ENCODE results near the gene LTB4R2. TPM values are rescaled to one million over a fixed set of nuclear protein-coding genes. Genes with fewer than 3 reads are reported as not detected.
A peak's percentile ranks its signal among the peaks of the same experiment; 100 is the strongest.
"Not testable (repeated sequence)": the region's sequence is repeated elsewhere in the genome, so short reads cannot be mapped to it uniquely, and the experiment has no call there.

Gene LTB4R2
- total and polyA plus RNA-seq, 4 donors, result 1.4 to 3.6 (median 2.9) TPM

DNA sequence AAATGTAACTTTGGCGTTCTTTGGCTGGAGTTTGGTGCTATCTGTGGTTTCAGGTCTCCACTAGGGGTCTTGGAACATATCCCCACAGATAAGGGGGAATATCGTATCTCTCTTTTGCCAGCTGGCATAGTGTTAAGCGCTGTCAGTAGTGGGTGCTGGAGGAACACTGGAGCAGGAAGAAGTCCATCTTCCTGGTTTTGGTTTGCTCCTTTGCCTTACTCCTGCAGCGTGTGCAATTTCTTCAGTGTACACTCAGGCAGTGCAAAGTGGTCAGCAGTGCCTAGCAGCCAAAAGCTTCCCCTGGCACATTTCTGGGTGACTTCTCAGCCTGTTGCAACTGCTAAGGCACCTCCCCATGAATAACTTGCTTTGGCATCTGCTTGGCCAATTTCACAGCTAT, 41.6 kb downstream of the LTB4R2 start:
- H3K36me3 ChIP-seq (ENCODE audit: control insufficient read depth, insufficient read depth, low read length), result no peaks in the 10 kb centered on the region
- no peaks in the 10 kb centered on the region for H3K9me3 ChIP-seq (ENCODE audit: control insufficient read depth, insufficient read depth, low read length)
- H3K4me3 ChIP-seq (ENCODE audit: low read depth, low read length), result no peak overlapping the region
- no peaks in the 10 kb centered on the region for H3K4me1 ChIP-seq (ENCODE audit: control insufficient read depth, insufficient read depth, low read length)
- H3K27ac ChIP-seq (ENCODE audit: low read depth, low read length), result no peak overlapping the region
- peak in 1 of 6 donors; percentile 50 for DNase-seq (ENCODE audit: low read depth in 4 of 6, low spot score in 6 of 6)
- H3K27me3 ChIP-seq (ENCODE audit: control insufficient read depth, insufficient read depth, low read length), result peaks cover 28% of the 10 kb centered on the region
- 21% methylated on average over 4 of the region's 4 CpGs for WGBS (ENCODE audit: insufficient coverage)

DNA sequence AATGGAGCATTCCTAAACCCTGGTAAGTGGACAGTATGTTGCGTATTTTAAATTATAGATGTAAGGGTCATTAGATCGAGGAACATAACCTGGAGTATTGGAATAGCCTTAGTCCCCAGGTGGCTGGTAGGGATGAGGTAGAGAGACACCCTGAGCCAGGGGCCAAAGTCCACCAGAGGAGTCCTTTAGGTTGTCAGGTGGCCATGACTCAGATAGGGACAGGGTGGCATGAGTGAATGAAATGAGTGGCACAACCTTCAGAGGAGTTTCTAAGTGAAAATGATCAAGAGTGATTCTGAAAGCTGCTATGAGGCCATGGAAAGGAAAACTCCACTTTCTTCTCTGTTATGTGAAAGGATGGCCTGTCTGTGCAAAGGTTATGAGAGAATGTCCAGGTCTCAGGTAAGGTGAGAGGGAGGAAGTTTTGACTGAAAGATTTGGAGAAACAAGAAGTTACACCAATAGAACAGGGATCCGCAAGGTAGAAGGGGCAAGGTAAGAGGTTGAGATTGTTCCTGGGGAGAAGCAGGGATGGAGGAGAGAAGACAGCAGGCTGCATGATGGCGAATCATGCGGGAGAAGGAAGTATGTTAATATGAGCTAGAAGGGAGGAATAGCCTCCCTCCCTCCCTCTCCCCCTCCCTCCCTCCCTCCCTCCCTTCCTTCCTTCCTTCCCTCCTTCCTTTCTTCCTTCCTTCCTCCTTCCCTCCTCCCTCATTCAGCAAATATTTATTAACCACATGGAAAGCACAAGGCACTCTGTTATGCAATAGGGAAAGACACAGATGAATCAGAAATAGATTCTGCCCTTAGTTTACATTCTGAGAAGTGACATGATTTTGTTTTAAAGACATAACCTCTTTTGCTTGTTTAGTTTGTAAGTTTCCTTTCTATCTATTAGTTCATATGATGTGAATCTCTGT, 43.9 kb downstream of the LTB4R2 start:
- WGBS (ENCODE audit: insufficient coverage), result 98% methylated on average over 3 of the region's 5 CpGs
- H3K4me3 ChIP-seq (ENCODE audit: low read depth, low read length), result no peak overlapping the region
- H3K4me1 ChIP-seq (ENCODE audit: control insufficient read depth, insufficient read depth, low read length), result no peaks in the 10 kb centered on the region
- H3K36me3 ChIP-seq (ENCODE audit: control insufficient read depth, insufficient read depth, low read length), result no peaks in the 10 kb centered on the region
- H3K27ac ChIP-seq (ENCODE audit: low read depth, low read length), result no peak overlapping the region
- DNase-seq (ENCODE audit: low read depth in 4 of 6, low spot score in 6 of 6), result no peak
- no peaks in the 10 kb centered on the region for H3K9me3 ChIP-seq (ENCODE audit: control insufficient read depth, insufficient read depth, low read length)
- H3K27me3 ChIP-seq (ENCODE audit: control insufficient read depth, insufficient read depth, low read length), result peaks cover 22% of the 10 kb centered on the region

DNA sequence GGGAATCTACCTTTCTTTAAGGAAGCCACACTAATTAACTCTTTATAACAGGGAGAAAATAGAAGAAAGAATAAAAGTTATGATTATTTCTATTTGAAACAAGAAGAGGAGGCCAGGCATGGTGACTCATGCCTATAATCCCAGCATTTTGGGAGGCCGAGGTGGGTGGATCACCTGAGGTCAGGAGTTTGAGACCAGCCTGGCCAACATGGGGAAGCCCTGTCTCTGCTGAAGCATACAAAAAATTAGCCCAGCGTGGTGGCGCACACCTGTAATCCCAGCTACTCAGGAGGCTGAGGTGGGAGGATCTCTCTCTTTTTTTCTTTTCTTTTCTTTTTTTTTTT, 44.5 kb downstream of the LTB4R2 start:
- H3K27ac ChIP-seq (ENCODE audit: low read depth, low read length); DNase-seq (ENCODE audit: low read depth in 4 of 6, low spot score in 6 of 6); H3K9me3 ChIP-seq (ENCODE audit: control insufficient read depth, insufficient read depth, low read length); H3K36me3 ChIP-seq (ENCODE audit: control insufficient read depth, insufficient read depth, low read length); H3K4me1 ChIP-seq (ENCODE audit: control insufficient read depth, insufficient read depth, low read length); H3K4me3 ChIP-seq (ENCODE audit: low read depth, low read length): not testable (repeated sequence)
- H3K27me3 ChIP-seq (ENCODE audit: control insufficient read depth, insufficient read depth, low read length), result peaks cover 22% of the 10 kb centered on the region
- WGBS (ENCODE audit: insufficient coverage), result 80% methylated on average over 1 of the region's 3 CpGs

GRCh38 chr14:24355009-24355408, 45.1 kb downstream of the LTB4R2 start:
- H3K9me3 ChIP-seq (ENCODE audit: control insufficient read depth, insufficient read depth, low read length), result no peaks in the 10 kb centered on the region
- H3K4me1 ChIP-seq (ENCODE audit: control insufficient read depth, insufficient read depth, low read length), result no peaks in the 10 kb centered on the region
- no peak overlapping the region for H3K4me3 ChIP-seq (ENCODE audit: low read depth, low read length)
- H3K36me3 ChIP-seq (ENCODE audit: control insufficient read depth, insufficient read depth, low read length), result no peaks in the 10 kb centered on the region
- DNase-seq (ENCODE audit: low read depth in 4 of 6, low spot score in 6 of 6), result no peak
- WGBS (ENCODE audit: insufficient coverage), result 92% methylated on average over 2 of the region's 7 CpGs
- no peak overlapping the region for H3K27ac ChIP-seq (ENCODE audit: low read depth, low read length)
- H3K27me3 ChIP-seq (ENCODE audit: control insufficient read depth, insufficient read depth, low read length), result peaks cover 21% of the 10 kb centered on the region

- no peaks in the 10 kb centered on the region for H3K9me3 ChIP-seq (ENCODE audit: control insufficient read depth, insufficient read depth, low read length)
- H3K4me1 ChIP-seq (ENCODE audit: control insufficient read depth, insufficient read depth, low read length), result no peaks in the 10 kb centered on the region
- no peak overlapping the region for H3K27ac ChIP-seq (ENCODE audit: low read depth, low read length)
- H3K27me3 ChIP-seq (ENCODE audit: control insufficient read depth, insufficient read depth, low read length), result peaks cover 18% of the 10 kb centered on the region
- 81% methylated on average over 2 of the region's 4 CpGs for WGBS (ENCODE audit: insufficient coverage)
- no peak for DNase-seq (ENCODE audit: low read depth in 4 of 6, low spot score in 6 of 6)
- no peaks in the 10 kb centered on the region for H3K36me3 ChIP-seq (ENCODE audit: control insufficient read depth, insufficient read depth, low read length)
- no peak overlapping the region for H3K4me3 ChIP-seq (ENCODE audit: low read depth, low read length)
Measured at GRCh38 chr14:24356208-24356607, 46.3 kb downstream of the LTB4R2 start.

- no peaks in the 10 kb centered on the region for H3K9me3 ChIP-seq (ENCODE audit: control insufficient read depth, insufficient read depth, low read length)
- no peaks in the 10 kb centered on the region for H3K4me1 ChIP-seq (ENCODE audit: control insufficient read depth, insufficient read depth, low read length)
- DNase-seq (ENCODE audit: low read depth in 4 of 6, low spot score in 6 of 6), result no peak
- 100% methylated on average over 2 of the region's 3 CpGs for WGBS (ENCODE audit: insufficient coverage)
- H3K36me3 ChIP-seq (ENCODE audit: control insufficient read depth, insufficient read depth, low read length), result no peaks in the 10 kb centered on the region
- H3K27ac ChIP-seq (ENCODE audit: low read depth, low read length), result no peak overlapping the region
- H3K4me3 ChIP-seq (ENCODE audit: low read depth, low read length), result no peak overlapping the region
- peaks cover 3% of the 10 kb centered on the region for H3K27me3 ChIP-seq (ENCODE audit: control insufficient read depth, insufficient read depth, low read length)
Measured at GRCh38 chr14:24360281-24360680, 50.3 kb downstream of the LTB4R2 start.

DNA sequence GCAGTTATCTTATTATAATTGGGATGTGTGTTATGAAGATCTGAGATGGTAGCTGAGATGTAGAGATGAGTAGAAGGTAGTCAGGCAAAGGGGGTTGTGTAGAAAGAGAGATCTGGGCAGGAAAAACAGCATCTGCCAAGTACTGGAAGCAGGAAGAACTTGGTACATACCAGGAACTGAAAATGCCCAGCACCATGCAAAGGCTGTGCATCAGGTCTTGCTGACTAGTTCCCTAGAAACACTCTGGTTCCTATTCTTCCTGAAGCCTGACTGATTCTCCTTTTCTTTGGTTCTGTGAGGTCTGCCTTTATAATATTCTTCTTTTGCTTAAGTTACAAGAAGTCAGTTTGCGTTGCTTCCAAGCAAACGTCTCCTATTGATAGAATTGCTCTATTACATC, 51.4 kb downstream of the LTB4R2 start:
- Histone ChIP-seq H3K4me3 (ENCODE audit: low read depth, low read length) (no peak overlapping the region), H3K27ac (ENCODE audit: low read depth, low read length) (no peak overlapping the region), H3K4me1 (ENCODE audit: control insufficient read depth, insufficient read depth, low read length) (peaks cover 9% of the 10 kb centered on the region), H3K9me3 (ENCODE audit: control insufficient read depth, insufficient read depth, low read length) (no peaks in the 10 kb centered on the region), H3K36me3 (ENCODE audit: control insufficient read depth, insufficient read depth, low read length) (no peaks in the 10 kb centered on the region), H3K27me3 (ENCODE audit: control insufficient read depth, insufficient read depth, low read length) (peaks cover 3% of the 10 kb centered on the region)
- WGBS (ENCODE audit: insufficient coverage), result no CpG with 5 or more reads among the region's 2 CpGs
- DNase-seq (ENCODE audit: low read depth in 4 of 6, low spot score in 6 of 6), result no peak

Small RNAs within 50 kb of the gene (small RNA-seq; reads per million reads assigned to genes)
- gene RF00026 (ENCODE audit: low replicate concordance), result not detected

Other genes starting within 250 kb of the LTB4R2 start
Only the 30 nearest of the 33 such genes appear.
- 10 to 100 TPM; 62.1 to 66.9 TPM for gene DCAF11, start 195.4 kb upstream of the LTB4R2 start, total RNA-seq
- gene DCAF11, start 195.4 kb upstream of the LTB4R2 start, polyA plus RNA-seq (ENCODE audit: insufficient read length in 2 of 2), result 10 to 100 TPM; 59.5 to 64.1 TPM
- 1 to 10 TPM; 1.8 to 2.4 TPM for gene NRL, start 195.2 kb upstream of the LTB4R2 start, total RNA-seq
- gene NRL, start 195.2 kb upstream of the LTB4R2 start, polyA plus RNA-seq (ENCODE audit: insufficient read length in 2 of 2), result 1 to 10 TPM; 3.5 to 4.8 TPM
- gene FITM1, start 179.5 kb upstream of the LTB4R2 start, total RNA-seq, result under 1 TPM in 1 of 2 donors, not detected in 1; 0.77 TPM
- gene FITM1, start 179.5 kb upstream of the LTB4R2 start, polyA plus RNA-seq (ENCODE audit: insufficient read length in 2 of 2), result 1 to 10 TPM; 1.1 to 1.2 TPM
- gene PSME1, start 173.9 kb upstream of the LTB4R2 start, total RNA-seq, result 100 to 1,000 TPM in 1 of 2 donors, 10 to 100 TPM in 1; 49.0 to 134 TPM
- 100 to 1,000 TPM in 1 of 2 donors, 10 to 100 TPM in 1; 96.2 to 103 TPM for gene PSME1, start 173.9 kb upstream of the LTB4R2 start, polyA plus RNA-seq (ENCODE audit: insufficient read length in 2 of 2)
- gene EMC9, start 168.5 kb upstream of the LTB4R2 start, total RNA-seq, result 10 to 100 TPM; 11.0 to 20.1 TPM
- gene EMC9, start 168.5 kb upstream of the LTB4R2 start, polyA plus RNA-seq (ENCODE audit: insufficient read length in 2 of 2), result 10 to 100 TPM; 31.2 to 37.2 TPM
- gene PSME2, start 163.5 kb upstream of the LTB4R2 start, total RNA-seq, result 100 to 1,000 TPM in 1 of 2 donors, 10 to 100 TPM in 1; 59.4 to 136 TPM
- 100 to 1,000 TPM; 112 to 115 TPM for gene PSME2, start 163.5 kb upstream of the LTB4R2 start, polyA plus RNA-seq (ENCODE audit: insufficient read length in 2 of 2)
- gene RNF31, start 162.6 kb upstream of the LTB4R2 start, total RNA-seq, result 10 to 100 TPM; 17.8 to 47.3 TPM
- gene RNF31, start 162.6 kb upstream of the LTB4R2 start, polyA plus RNA-seq (ENCODE audit: insufficient read length in 2 of 2), result 10 to 100 TPM; 50.2 to 56.8 TPM
- gene IRF9, start 148.9 kb upstream of the LTB4R2 start, total RNA-seq, result 10 to 100 TPM; 50.0 to 81.4 TPM
- 10 to 100 TPM; 68.6 to 74.0 TPM for gene IRF9, start 148.9 kb upstream of the LTB4R2 start, polyA plus RNA-seq (ENCODE audit: insufficient read length in 2 of 2)
- gene REC8, start 138.1 kb upstream of the LTB4R2 start, total RNA-seq, result 10 to 100 TPM; 18.7 to 21.8 TPM
- gene REC8, start 138.1 kb upstream of the LTB4R2 start, polyA plus RNA-seq (ENCODE audit: insufficient read length in 2 of 2), result 100 to 1,000 TPM in 1 of 2 donors, 10 to 100 TPM in 1; 95.9 to 129 TPM
- 10 to 100 TPM in 1 of 2 donors, 1 to 10 TPM in 1; 9.2 to 28.2 TPM for gene IPO4, start 121.3 kb upstream of the LTB4R2 start, total RNA-seq
- gene IPO4, start 121.3 kb upstream of the LTB4R2 start, polyA plus RNA-seq (ENCODE audit: insufficient read length in 2 of 2), result 10 to 100 TPM; 19.4 to 22.7 TPM
- gene TM9SF1, start 114.7 kb upstream of the LTB4R2 start, total RNA-seq, result 10 to 100 TPM; 36.6 to 62.9 TPM
- 10 to 100 TPM; 30.7 to 36.8 TPM for gene TM9SF1, start 114.7 kb upstream of the LTB4R2 start, polyA plus RNA-seq (ENCODE audit: insufficient read length in 2 of 2)
- gene TSSK4, start 104.4 kb upstream of the LTB4R2 start, total RNA-seq, result not detected
- 10 to 100 TPM in 1 of 2 donors, 1 to 10 TPM in 1; 7.4 to 15.2 TPM for gene TSSK4, start 104.4 kb upstream of the LTB4R2 start, polyA plus RNA-seq (ENCODE audit: insufficient read length in 2 of 2)
- gene CHMP4A, start 96.7 kb upstream of the LTB4R2 start, total RNA-seq, result 10 to 100 TPM; 23.2 to 44.2 TPM
- gene CHMP4A, start 96.7 kb upstream of the LTB4R2 start, polyA plus RNA-seq (ENCODE audit: insufficient read length in 2 of 2), result 10 to 100 TPM; 48.9 to 62.9 TPM
- gene MDP1, start 94.1 kb upstream of the LTB4R2 start, total RNA-seq, result 10 to 100 TPM; 22.1 to 46.2 TPM
- gene MDP1, start 94.1 kb upstream of the LTB4R2 start, polyA plus RNA-seq (ENCODE audit: insufficient read length in 2 of 2), result 10 to 100 TPM; 19.5 to 21.3 TPM
- 100 to 1,000 TPM in 1 of 2 donors, 10 to 100 TPM in 1; 79.6 to 278 TPM for gene NEDD8, start 77.8 kb upstream of the LTB4R2 start, total RNA-seq
- gene NEDD8, start 77.8 kb upstream of the LTB4R2 start, polyA plus RNA-seq (ENCODE audit: insufficient read length in 2 of 2), result 100 to 1,000 TPM; 229 to 250 TPM
- 10 to 100 TPM; 57.5 to 77.4 TPM for gene GMPR2, start 77.2 kb upstream of the LTB4R2 start, total RNA-seq
- 10 to 100 TPM; 84.0 to 96.9 TPM for gene GMPR2, start 77.2 kb upstream of the LTB4R2 start, polyA plus RNA-seq (ENCODE audit: insufficient read length in 2 of 2)
- gene TINF2, start 67.5 kb upstream of the LTB4R2 start, total RNA-seq, result 10 to 100 TPM; 41.9 to 64.1 TPM
- gene TINF2, start 67.5 kb upstream of the LTB4R2 start, polyA plus RNA-seq (ENCODE audit: insufficient read length in 2 of 2), result 10 to 100 TPM; 51.8 to 59.1 TPM
- 1 to 10 TPM in 1 of 2 donors, under 1 TPM in 1; 0.99 to 6.2 TPM for gene TGM1, start 47.0 kb upstream of the LTB4R2 start, total RNA-seq
- 1 to 10 TPM; 4.9 to 6.1 TPM for gene TGM1, start 47.0 kb upstream of the LTB4R2 start, polyA plus RNA-seq (ENCODE audit: insufficient read length in 2 of 2)
- gene RABGGTA, start 38.5 kb upstream of the LTB4R2 start, total RNA-seq, result 10 to 100 TPM; 23.1 to 23.5 TPM
- 10 to 100 TPM; 31.8 to 42.9 TPM for gene RABGGTA, start 38.5 kb upstream of the LTB4R2 start, polyA plus RNA-seq (ENCODE audit: insufficient read length in 2 of 2)
- gene DHRS1, start 10.4 kb upstream of the LTB4R2 start, total RNA-seq, result 10 to 100 TPM; 12.6 to 20.2 TPM
- gene DHRS1, start 10.4 kb upstream of the LTB4R2 start, polyA plus RNA-seq (ENCODE audit: insufficient read length in 2 of 2), result 10 to 100 TPM; 31.1 to 47.5 TPM
- 10 to 100 TPM; 18.7 to 21.5 TPM for gene NOP9, start 10.3 kb upstream of the LTB4R2 start, total RNA-seq
- 10 to 100 TPM; 25.7 to 27.7 TPM for gene NOP9, start 10.3 kb upstream of the LTB4R2 start, polyA plus RNA-seq (ENCODE audit: insufficient read length in 2 of 2)
- gene CIDEB, start 2.2 kb upstream of the LTB4R2 start, total RNA-seq, result 10 to 100 TPM in 1 of 2 donors, 1 to 10 TPM in 1; 4.9 to 14.8 TPM
- gene CIDEB, start 2.2 kb upstream of the LTB4R2 start, polyA plus RNA-seq (ENCODE audit: insufficient read length in 2 of 2), result 1 to 10 TPM; 6.3 to 7.8 TPM
- 1 to 10 TPM; 2.7 to 2.8 TPM for gene LTB4R, start 1.4 kb downstream of the LTB4R2 start, total RNA-seq
- 1 to 10 TPM; 3.8 to 6.2 TPM for gene LTB4R, start 1.4 kb downstream of the LTB4R2 start, polyA plus RNA-seq (ENCODE audit: insufficient read length in 2 of 2)
- gene ADCY4, start 24.9 kb downstream of the LTB4R2 start, total RNA-seq, result 1 to 10 TPM; 3.5 to 9.0 TPM
- 10 to 100 TPM; 11.9 to 16.0 TPM for gene ADCY4, start 24.9 kb downstream of the LTB4R2 start, polyA plus RNA-seq (ENCODE audit: insufficient read length in 2 of 2)
- gene RIPK3, start 29.9 kb downstream of the LTB4R2 start, total RNA-seq, result 1 to 10 TPM; 1.4 to 3.1 TPM
- 1 to 10 TPM; 1.4 to 2.0 TPM for gene RIPK3, start 29.9 kb downstream of the LTB4R2 start, polyA plus RNA-seq (ENCODE audit: insufficient read length in 2 of 2)
- gene NFATC4, start 58.0 kb downstream of the LTB4R2 start, total RNA-seq, result 10 to 100 TPM; 10.8 to 63.3 TPM
- gene NFATC4, start 58.0 kb downstream of the LTB4R2 start, polyA plus RNA-seq (ENCODE audit: insufficient read length in 2 of 2), result 10 to 100 TPM; 23.6 to 42.0 TPM
- gene NYNRIN, start 88.9 kb downstream of the LTB4R2 start, total RNA-seq, result 10 to 100 TPM; 14.8 to 37.4 TPM
- gene NYNRIN, start 88.9 kb downstream of the LTB4R2 start, polyA plus RNA-seq (ENCODE audit: insufficient read length in 2 of 2), result 10 to 100 TPM; 25.3 to 35.0 TPM
- gene CBLN3, start 119.5 kb downstream of the LTB4R2 start, total RNA-seq, result 1 to 10 TPM in 1 of 2 donors, under 1 TPM in 1; 0.59 to 2.4 TPM
- 1 to 10 TPM; 1.4 to 1.7 TPM for gene CBLN3, start 119.5 kb downstream of the LTB4R2 start, polyA plus RNA-seq (ENCODE audit: insufficient read length in 2 of 2)
- 10 to 100 TPM; 24.4 to 38.3 TPM for gene KHNYN, start 119.8 kb downstream of the LTB4R2 start, total RNA-seq
- 10 to 100 TPM; 19.4 to 21.7 TPM for gene KHNYN, start 119.8 kb downstream of the LTB4R2 start, polyA plus RNA-seq (ENCODE audit: insufficient read length in 2 of 2)
- 10 to 100 TPM; 18.5 to 34.4 TPM for gene SDR39U1, start 132.6 kb downstream of the LTB4R2 start, total RNA-seq
- gene SDR39U1, start 132.6 kb downstream of the LTB4R2 start, polyA plus RNA-seq (ENCODE audit: insufficient read length in 2 of 2), result 10 to 100 TPM; 88.7 to 96.8 TPM